ENCODE results near the gene SLC22A3.

Gene SLC22A3

DNA sequence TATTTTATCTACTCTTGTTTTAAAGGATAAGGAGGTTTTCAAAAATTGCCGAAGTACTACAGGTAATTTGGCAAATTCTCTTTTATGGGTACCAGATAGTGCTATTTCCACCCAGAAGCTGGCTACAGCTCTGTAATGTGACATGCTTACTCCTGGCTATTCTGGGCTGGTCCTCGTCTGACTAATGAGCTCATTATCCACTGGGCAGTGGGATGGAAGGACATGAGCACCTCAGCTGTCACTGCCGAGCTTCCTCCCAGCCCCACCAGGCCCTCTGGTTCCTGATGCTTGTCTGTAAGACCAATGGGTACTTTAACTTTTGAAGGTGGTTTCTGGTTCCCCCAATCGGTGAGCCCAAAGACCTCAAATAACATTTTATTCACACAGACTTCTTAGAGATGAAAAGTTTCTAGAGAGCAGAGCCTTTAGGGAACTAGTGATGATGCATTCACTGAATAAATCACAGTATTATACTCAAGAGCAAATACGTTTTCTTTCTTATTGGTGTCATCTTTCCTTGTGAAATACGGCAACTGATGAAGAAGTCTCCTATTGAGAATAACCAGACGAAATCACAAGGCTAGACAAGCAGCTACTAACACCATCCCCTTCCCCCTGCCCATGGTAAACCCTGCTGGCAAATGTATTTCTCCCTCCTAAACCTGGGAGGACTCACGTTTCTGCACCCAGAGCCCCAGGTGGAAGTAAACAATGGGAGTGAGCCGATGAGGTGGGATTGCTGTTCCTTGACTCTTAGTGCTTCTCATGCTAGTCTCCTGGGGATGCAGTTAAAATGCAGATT, 80.8 kb downstream of the SLC22A3 start:
- Histone ChIP-seq H3K27ac (ENCODE audit: low read depth, low read length) (no peak overlapping the region), H3K36me3 (ENCODE audit: control insufficient read depth, insufficient read depth, low read length) (no peaks in the 10 kb centered on the region), H3K9me3 (ENCODE audit: control insufficient read depth, insufficient read depth, low read length) (no peaks in the 10 kb centered on the region), H3K27me3 (ENCODE audit: control insufficient read depth, insufficient read depth, low read length) (no peaks in the 10 kb centered on the region), H3K4me1 (ENCODE audit: control insufficient read depth, insufficient read depth, low read length) (peaks cover 21% of the 10 kb centered on the region), H3K4me3 (ENCODE audit: low read depth, low read length) (no peak overlapping the region), H3K9ac (ENCODE audit: low read depth, low read length) (no peak overlapping the region)

DNA sequence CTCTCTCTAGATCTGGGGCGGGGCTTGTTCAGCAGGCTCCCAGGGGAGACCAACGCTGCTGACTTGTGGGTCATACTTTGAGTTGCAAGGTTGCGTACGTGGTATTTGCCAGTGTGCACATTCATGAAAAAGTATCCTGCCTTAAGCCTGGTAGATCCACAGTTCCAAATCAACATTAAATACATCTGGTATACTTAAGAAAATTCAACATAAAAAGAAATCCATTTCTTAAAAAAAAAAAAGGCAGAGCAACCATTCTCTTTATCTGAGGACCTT, 81.4 kb downstream of the SLC22A3 start:
- no peaks in the 10 kb centered on the region for H3K27me3 ChIP-seq (ENCODE audit: control insufficient read depth, insufficient read depth, low read length)
- no peaks in the 10 kb centered on the region for H3K36me3 ChIP-seq (ENCODE audit: control insufficient read depth, insufficient read depth, low read length)
- no peak overlapping the region for H3K9ac ChIP-seq (ENCODE audit: low read depth, low read length)

DNA sequence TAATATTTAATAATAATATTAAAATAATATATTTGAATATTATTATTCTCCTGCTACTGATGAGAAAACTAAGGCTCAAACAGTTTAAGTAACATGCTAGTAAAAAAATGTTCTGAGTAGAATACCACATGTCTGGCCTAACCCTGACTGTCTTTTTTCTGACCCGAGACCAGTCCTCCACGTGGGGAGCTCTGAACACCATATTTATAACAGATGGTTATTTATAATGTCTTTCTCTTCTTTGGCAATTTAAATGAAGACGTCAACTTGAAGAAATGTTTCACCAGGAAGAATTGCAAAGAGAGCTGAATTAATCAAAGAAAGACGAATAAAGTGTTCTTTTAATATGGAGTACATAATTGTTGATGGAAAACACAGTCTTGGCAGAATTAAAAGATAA, 82.0 kb downstream of the SLC22A3 start:
- Histone ChIP-seq H3K4me1 (ENCODE audit: control insufficient read depth, insufficient read depth, low read length) (peaks cover 21% of the 10 kb centered on the region), H3K9ac (ENCODE audit: low read depth, low read length) (no peak overlapping the region), H3K36me3 (ENCODE audit: control insufficient read depth, insufficient read depth, low read length) (no peaks in the 10 kb centered on the region), H3K9me3 (ENCODE audit: control insufficient read depth, insufficient read depth, low read length) (no peaks in the 10 kb centered on the region), H3K4me3 (ENCODE audit: low read depth, low read length) (no peak overlapping the region), H3K27me3 (ENCODE audit: control insufficient read depth, insufficient read depth, low read length) (no peaks in the 10 kb centered on the region), H3K27ac (ENCODE audit: low read depth, low read length) (no peak overlapping the region)

More for the DNA sequence above, 81.4 kb downstream of the SLC22A3 start:
- H3K9me3 ChIP-seq (ENCODE audit: control insufficient read depth, insufficient read depth, low read length), result no peaks in the 10 kb centered on the region
- H3K4me1 ChIP-seq (ENCODE audit: control insufficient read depth, insufficient read depth, low read length), result peaks cover 21% of the 10 kb centered on the region
- no peak overlapping the region for H3K4me3 ChIP-seq (ENCODE audit: low read depth, low read length)
- no peak overlapping the region for H3K27ac ChIP-seq (ENCODE audit: low read depth, low read length)

DNA sequence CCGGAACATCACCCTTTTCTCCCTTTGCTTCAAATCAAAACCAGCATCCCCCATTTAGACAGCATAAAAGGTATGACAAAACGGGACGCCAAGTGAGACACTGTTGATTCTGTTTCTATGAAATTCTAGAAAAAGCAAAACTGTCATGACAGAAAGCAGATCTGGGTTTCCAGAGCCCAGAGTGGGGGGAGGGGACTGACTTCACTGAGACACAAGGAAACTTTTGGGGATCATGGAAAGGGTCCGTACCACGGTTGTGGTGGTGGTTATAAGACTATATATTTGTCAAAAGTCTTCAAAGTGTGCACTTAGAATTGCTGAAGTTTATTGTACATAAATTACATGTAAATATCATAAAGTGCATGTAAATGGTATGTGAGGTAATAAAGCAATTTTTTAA, 82.6 kb downstream of the SLC22A3 start:
- H3K36me3 ChIP-seq (ENCODE audit: control insufficient read depth, insufficient read depth, low read length), result no peaks in the 10 kb centered on the region
- H3K9me3 ChIP-seq (ENCODE audit: control insufficient read depth, insufficient read depth, low read length), result no peaks in the 10 kb centered on the region
- no peak overlapping the region for H3K27ac ChIP-seq (ENCODE audit: low read depth, low read length)
- H3K4me1 ChIP-seq (ENCODE audit: control insufficient read depth, insufficient read depth, low read length), result peaks cover 21% of the 10 kb centered on the region
- no peak overlapping the region for H3K9ac ChIP-seq (ENCODE audit: low read depth, low read length)
- no peak overlapping the region for H3K4me3 ChIP-seq (ENCODE audit: low read depth, low read length)
- no peaks in the 10 kb centered on the region for H3K27me3 ChIP-seq (ENCODE audit: control insufficient read depth, insufficient read depth, low read length)

DNA sequence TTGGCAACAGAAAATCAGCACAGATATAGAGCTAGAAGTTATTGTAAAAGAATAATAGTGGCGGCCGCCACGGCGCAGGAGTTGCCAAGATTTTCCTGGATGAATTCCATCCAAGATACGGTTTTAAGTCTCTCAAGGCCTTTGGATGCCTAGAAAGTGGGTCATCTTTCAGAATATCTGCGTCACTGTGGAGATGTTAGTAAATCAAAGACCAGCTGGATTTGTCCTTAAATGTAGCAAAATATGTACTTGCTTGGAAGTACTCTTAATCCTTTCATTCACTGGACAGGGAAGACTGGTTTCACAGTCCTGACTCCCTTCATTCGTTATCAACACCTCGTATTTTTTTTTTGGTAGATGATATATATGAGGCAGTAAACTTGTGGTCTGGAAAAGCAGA, 83.0 kb downstream of the SLC22A3 start:
- no peak overlapping the region for H3K9ac ChIP-seq (ENCODE audit: low read depth, low read length)
- no peaks in the 10 kb centered on the region for H3K36me3 ChIP-seq (ENCODE audit: control insufficient read depth, insufficient read depth, low read length)
- no peak overlapping the region for H3K27ac ChIP-seq (ENCODE audit: low read depth, low read length)
- no peaks in the 10 kb centered on the region for H3K9me3 ChIP-seq (ENCODE audit: control insufficient read depth, insufficient read depth, low read length)
- no peaks in the 10 kb centered on the region for H3K27me3 ChIP-seq (ENCODE audit: control insufficient read depth, insufficient read depth, low read length)
- no peak overlapping the region for H3K4me3 ChIP-seq (ENCODE audit: low read depth, low read length)
- H3K4me1 ChIP-seq (ENCODE audit: control insufficient read depth, insufficient read depth, low read length), result peaks cover 21% of the 10 kb centered on the region

DNA sequence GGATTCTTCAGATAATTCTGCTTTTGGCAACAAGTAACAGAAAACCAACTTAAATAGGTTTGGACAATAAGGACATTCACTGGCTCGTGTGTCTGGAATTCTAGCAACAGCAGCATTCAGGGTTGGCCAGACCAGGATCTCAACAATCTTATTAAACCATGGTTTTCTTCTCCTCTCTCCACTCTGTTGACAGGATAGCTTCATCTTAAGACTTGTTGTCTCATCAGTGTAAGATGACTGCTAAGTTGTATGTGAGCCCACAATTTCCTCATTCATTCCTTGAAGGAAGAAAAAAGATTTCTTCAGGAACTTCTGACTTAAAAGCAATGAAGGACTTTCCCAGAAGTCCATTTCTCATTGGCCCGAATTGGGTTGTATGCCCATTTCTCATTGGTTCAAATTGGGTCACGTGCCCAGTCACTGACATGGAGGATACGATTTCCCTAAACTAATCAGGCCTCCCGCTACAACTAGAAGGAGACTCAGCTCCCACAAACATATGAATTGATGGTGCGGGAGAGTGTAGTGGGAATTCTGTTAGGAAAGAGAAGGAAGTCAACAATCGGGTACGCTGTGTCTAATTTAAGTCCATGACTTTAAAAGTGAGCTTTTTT, 83.7 kb downstream of the SLC22A3 start:
- Histone ChIP-seq H3K9me3 (ENCODE audit: control insufficient read depth, insufficient read depth, low read length) (no peaks in the 10 kb centered on the region), H3K27ac (ENCODE audit: low read depth, low read length) (no peak overlapping the region), H3K4me1 (ENCODE audit: control insufficient read depth, insufficient read depth, low read length) (peaks cover 21% of the 10 kb centered on the region), H3K9ac (ENCODE audit: low read depth, low read length) (no peak overlapping the region), H3K4me3 (ENCODE audit: low read depth, low read length) (no peak overlapping the region), H3K27me3 (ENCODE audit: control insufficient read depth, insufficient read depth, low read length) (no peaks in the 10 kb centered on the region), H3K36me3 (ENCODE audit: control insufficient read depth, insufficient read depth, low read length) (no peaks in the 10 kb centered on the region)

DNA sequence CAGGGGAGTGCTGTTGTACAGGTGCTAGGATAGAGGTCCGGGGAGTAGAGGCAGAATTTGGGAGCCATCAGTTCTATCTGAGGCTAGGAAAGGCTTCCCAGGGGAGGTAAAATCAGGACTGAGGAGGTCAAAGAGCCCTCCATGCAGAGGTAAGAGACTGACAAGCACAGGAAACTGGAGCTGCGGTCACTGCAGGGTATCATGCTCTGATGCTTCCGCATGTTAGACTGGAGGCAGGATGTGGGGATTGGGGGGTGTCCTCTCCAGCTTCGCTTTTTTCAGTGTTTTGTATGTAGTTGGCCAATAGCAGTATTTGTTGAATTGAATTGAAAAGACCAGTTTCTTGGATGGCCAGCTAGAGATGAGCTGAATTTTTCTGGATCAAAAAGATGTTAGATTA, 87.8 kb downstream of the SLC22A3 start:
- Histone ChIP-seq H3K27ac (ENCODE audit: low read depth, low read length) (no peak overlapping the region), H3K9ac (ENCODE audit: low read depth, low read length) (no peak overlapping the region), H3K9me3 (ENCODE audit: control insufficient read depth, insufficient read depth, low read length) (no peaks in the 10 kb centered on the region), H3K27me3 (ENCODE audit: control insufficient read depth, insufficient read depth, low read length) (no peaks in the 10 kb centered on the region), H3K4me1 (ENCODE audit: control insufficient read depth, insufficient read depth, low read length) (peaks cover 6% of the 10 kb centered on the region; the same call in 1 of the 2 replicates), H3K36me3 (ENCODE audit: control insufficient read depth, insufficient read depth, low read length) (no peaks in the 10 kb centered on the region), H3K4me3 (ENCODE audit: low read depth, low read length) (no peak overlapping the region)

DNA sequence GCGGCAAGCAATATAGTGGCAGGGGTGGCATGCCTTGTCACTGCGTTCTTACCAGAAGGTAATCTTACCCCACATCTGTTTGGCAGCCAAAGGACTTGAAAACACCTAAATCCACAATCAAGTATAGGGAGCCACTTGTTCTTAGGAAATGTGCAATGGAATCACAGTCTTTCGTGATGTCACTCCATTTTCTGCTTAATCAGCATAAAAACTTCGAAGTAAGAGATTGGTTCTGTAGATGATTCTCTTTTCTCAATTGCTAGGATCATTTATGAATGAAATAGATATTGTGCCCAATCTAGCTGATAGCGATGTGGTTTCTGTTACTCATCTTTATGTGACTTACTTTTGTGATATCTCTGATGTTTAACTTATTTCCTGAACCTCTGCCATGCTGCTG, 89.0 kb downstream of the SLC22A3 start:
- Histone ChIP-seq H3K9me3 (ENCODE audit: control insufficient read depth, insufficient read depth, low read length) (no peaks in the 10 kb centered on the region), H3K27me3 (ENCODE audit: control insufficient read depth, insufficient read depth, low read length) (no peaks in the 10 kb centered on the region), H3K9ac (ENCODE audit: low read depth, low read length) (no peak overlapping the region), H3K36me3 (ENCODE audit: control insufficient read depth, insufficient read depth, low read length) (no peaks in the 10 kb centered on the region), H3K4me1 (ENCODE audit: control insufficient read depth, insufficient read depth, low read length) (peaks cover 6% of the 10 kb centered on the region; the same call in 1 of the 2 replicates), H3K4me3 (ENCODE audit: low read depth, low read length) (no peak overlapping the region), H3K27ac (ENCODE audit: low read depth, low read length) (no peak overlapping the region)

DNA sequence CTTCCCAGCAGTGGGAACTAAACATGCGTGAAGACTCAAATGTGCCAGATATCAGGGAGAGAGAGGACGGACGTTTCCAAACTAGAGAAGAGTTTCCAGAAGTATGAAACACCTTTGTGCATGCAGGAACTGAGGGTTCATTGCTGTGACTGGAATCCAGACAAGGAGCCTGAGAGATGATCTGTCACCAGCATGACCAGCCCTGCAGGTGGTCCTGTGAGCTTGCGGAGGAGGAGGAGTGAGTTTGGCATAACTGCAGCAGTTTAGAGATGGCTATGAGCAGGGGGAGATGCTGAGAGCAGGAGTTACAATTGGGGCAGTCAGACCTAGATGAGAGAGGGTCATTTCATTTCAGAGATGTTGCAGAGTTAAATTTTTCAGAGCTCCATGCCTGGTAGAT, 89.6 kb downstream of the SLC22A3 start:
- H3K9me3 ChIP-seq (ENCODE audit: control insufficient read depth, insufficient read depth, low read length), result no peaks in the 10 kb centered on the region
- no peaks in the 10 kb centered on the region for H3K27me3 ChIP-seq (ENCODE audit: control insufficient read depth, insufficient read depth, low read length)

DNA sequence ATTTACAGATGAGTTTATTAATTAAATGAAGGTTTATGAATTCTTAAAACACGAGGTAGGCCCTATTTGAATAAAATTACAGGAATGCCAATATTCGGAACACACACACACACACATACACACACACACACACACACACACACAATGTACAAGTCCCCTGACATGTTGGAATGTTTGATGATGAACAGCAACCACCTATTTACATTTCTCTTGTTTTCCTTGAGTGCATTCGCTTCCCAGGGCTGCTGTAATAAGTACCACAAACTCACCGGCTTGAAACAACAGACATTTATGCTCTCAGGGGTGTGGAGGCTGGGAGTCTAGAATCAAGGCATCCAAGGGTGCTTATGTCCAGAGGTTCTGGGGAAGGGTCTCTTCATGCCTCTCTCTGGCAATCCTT, 90.3 kb downstream of the SLC22A3 start:
- Histone ChIP-seq H3K4me3 (ENCODE audit: low read depth, low read length) (no peak overlapping the region), H3K9ac (ENCODE audit: low read depth, low read length) (no peak overlapping the region), H3K4me1 (ENCODE audit: control insufficient read depth, insufficient read depth, low read length) (peaks cover 6% of the 10 kb centered on the region; the same call in 1 of the 2 replicates), H3K36me3 (ENCODE audit: control insufficient read depth, insufficient read depth, low read length) (no peaks in the 10 kb centered on the region), H3K27ac (ENCODE audit: low read depth, low read length) (no peak overlapping the region), H3K27me3 (ENCODE audit: control insufficient read depth, insufficient read depth, low read length) (no peaks in the 10 kb centered on the region), H3K9me3 (ENCODE audit: control insufficient read depth, insufficient read depth, low read length) (no peaks in the 10 kb centered on the region)

More for the DNA sequence above, 89.6 kb downstream of the SLC22A3 start:
- Histone ChIP-seq H3K9ac (ENCODE audit: low read depth, low read length) (no peak overlapping the region), H3K4me1 (ENCODE audit: control insufficient read depth, insufficient read depth, low read length) (peaks cover 6% of the 10 kb centered on the region; the same call in 1 of the 2 replicates), H3K27ac (ENCODE audit: low read depth, low read length) (no peak overlapping the region), H3K4me3 (ENCODE audit: low read depth, low read length) (no peak overlapping the region), H3K36me3 (ENCODE audit: control insufficient read depth, insufficient read depth, low read length) (no peaks in the 10 kb centered on the region)

DNA sequence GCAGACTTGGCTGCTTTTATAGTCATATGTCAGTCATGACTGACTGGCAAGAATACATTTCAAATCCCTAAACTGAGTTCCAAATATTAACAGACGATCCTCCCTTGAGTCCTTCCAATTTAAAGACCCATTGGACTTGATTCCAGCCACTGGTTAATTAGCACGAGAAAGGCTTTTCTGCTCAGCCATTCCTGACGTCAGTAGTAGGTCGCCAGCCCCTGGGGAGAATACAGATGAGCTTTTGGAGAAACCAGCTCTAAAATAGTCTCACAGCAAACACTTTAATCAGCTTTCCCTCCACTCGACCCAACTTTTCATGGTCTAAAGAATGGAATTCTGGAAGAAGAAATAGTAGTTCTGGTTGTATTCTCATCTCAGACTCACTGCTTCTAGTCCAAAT, 91.6 kb downstream of the SLC22A3 start:
- Histone ChIP-seq H3K9ac (ENCODE audit: low read depth, low read length) (no peak overlapping the region), H3K4me1 (ENCODE audit: control insufficient read depth, insufficient read depth, low read length) (peaks cover 6% of the 10 kb centered on the region; the same call in 1 of the 2 replicates), H3K27ac (ENCODE audit: low read depth, low read length) (no peak overlapping the region), H3K36me3 (ENCODE audit: control insufficient read depth, insufficient read depth, low read length) (no peaks in the 10 kb centered on the region), H3K27me3 (ENCODE audit: control insufficient read depth, insufficient read depth, low read length) (no peaks in the 10 kb centered on the region), H3K4me3 (ENCODE audit: low read depth, low read length) (no peak overlapping the region), H3K9me3 (ENCODE audit: control insufficient read depth, insufficient read depth, low read length) (no peaks in the 10 kb centered on the region)

All from HUES48 (cell line).